ENCODE data around the gene SNX21.
A peak's percentile ranks its signal among the peaks of the same experiment; 100 is the strongest.
"Not testable (repeated sequence)": the region's sequence is repeated elsewhere in the genome, so short reads cannot be mapped to it uniquely, and the experiment has no call there.

Gene SNX21, protein sequence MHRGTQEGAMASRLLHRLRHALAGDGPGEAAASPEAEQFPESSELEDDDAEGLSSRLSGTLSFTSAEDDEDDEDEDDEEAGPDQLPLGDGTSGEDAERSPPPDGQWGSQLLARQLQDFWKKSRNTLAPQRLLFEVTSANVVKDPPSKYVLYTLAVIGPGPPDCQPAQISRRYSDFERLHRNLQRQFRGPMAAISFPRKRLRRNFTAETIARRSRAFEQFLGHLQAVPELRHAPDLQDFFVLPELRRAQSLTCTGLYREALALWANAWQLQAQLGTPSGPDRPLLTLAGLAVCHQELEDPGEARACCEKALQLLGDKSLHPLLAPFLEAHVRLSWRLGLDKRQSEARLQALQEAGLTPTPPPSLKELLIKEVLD

DNA sequence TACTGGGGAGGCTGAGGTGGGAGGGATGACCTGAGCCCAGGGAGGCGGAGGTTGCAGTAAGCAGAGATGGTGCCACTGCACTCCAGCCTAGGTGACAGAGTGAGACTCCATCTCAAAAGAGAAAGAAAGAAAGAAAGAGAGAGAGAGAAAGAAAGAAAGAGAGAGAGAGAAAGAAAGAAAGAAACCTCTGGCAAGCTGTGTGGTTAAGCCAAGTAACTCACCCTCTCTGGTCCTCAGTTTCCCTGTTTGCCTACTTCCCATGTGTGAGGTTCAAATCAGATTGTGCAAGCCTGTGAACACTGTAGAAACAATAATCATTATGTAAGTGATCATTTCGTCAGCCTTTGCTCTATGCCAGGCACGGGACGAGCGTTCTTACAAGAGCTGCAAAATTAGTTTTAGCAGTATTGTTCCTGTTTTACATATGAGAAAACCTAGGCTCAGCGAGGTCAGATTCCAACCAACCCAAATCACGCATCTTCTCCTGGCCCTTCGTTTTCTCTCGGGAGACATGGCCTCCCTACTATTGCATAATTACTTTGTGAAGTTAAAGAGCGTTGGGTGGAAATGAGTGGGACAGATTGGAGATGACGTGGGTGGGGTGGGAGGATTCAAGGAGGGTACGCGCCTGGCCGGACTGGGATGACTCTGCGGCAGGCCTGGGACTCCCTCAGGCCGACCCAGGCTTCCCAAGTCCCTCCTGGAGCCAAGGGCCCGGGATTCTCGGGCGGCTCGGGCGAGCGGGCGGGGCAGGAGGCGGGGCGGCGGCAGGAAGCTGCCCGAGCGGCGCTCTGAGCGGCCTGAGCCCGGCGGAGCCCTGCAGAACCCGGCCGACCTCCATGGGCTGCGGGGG lies at the start of gene SNX21:
Gene SNX21 (plus strand): TSS at position 770 of the 853 bp plus-strand sequence. CDS start 121 bp downstream, outside the sequence.
- Histone ChIP-seq H3K4me3 (peak within 1 kb of the TSS; percentile 45 to 88 (median 64)), H3K27ac (peak within 1 kb of the TSS; percentile 20 to 96 (median 91))

DNA sequence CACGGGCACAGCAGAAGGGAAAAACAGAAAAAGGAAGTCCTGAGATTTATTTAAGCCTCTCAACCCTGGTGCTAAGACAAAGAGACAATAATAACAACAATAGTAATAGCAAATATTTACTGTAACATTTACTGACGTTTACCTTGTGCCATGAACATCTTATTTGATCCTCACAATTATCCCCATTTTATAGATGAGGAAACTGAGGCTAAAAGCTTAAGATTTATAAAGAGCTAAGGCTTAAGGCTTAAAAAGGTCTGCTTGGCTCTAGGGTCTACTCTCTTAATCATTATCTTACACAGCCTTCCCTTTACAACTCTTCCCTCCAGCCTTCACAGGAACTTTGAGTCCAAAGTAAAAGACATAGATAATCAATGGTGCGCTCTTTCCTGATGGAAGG lies 45.2 kb upstream of the SNX21 start:
- Histone ChIP-seq H3K4me3 (no peak overlapping the region), H3K27ac (no peak overlapping the region)

DNA sequence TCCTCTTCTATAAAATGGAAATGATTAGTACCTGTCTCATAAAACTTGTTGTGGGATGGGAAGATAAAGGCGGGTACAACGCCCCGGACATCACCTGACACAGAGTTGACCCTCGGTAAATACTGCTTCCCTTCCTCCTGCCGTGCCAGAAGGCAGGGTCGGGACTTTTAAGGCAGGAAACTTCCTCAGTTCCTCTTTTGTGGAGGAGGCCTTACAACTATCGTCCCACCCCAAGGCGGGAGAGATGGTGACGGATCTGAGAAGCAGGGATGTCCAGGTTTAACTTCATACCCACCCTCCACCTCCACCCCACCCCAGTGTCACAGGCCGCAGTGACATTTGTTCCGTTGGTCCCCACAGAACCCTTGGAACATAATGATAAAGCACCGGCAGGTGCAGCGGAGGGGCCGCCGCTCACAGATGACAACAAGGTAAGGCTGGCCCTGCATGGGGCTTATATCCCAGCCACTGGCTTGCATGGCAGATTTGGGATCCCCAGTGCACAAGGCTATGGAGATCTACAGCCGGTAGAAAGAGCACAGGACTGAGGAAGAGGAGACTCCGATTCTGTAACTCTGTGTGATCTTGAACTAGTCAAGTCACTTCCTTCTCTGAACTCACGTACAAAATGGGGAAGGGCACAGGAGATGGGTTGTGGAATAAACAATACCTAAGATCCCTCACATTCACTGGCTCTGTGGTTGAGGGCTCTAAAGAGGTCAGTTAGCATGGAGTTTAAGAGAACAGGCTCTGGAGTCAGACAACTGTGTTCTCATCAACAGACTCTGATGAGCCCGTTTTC lies 41.1 kb upstream of the SNX21 start:
- H3K27ac ChIP-seq: peak overlapping the region; percentile 89 to 99 (median 96)

DNA sequence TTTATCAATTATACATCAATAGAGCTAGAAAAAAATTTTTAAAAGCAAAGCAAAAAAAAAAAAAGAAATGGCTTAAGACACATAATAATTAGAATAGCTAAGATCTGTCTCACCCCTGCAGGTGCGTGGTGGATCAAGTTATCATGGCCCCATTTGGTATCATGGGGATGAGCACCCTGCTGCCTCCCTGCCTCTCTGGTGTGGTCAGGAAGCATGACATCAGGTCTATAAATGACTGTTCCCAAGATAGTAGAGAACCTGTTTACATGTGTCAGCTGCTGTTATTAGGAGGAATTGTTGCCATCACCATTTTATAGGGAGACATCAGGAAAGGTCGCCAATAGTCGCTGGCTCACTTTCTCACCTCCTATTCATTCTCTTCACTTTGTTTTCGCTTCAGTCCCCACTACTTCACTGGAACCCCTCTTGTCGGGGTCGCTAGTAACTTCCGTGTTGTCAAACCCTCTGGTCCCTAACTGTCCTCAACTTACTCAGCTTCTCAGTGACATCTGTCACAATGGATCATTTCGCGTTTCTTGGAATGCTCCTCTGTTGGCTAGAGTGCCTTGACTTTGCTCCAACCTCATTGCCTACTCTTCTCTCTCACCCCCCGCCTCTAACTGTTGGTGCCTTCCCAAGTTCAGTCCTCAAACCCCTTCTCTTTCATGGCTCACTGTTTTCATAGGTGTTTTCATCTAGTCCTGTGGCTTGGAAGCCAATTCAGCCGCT lies 37.1 kb upstream of the SNX21 start:
- H3K27ac ChIP-seq: no peak overlapping the region
- no peak overlapping the region for H3K4me3 ChIP-seq

More for the DNA sequence above, 41.1 kb upstream of the SNX21 start:
- H3K4me3 ChIP-seq: peak overlapping the region; percentile 82 to 100 (median 91)

DNA sequence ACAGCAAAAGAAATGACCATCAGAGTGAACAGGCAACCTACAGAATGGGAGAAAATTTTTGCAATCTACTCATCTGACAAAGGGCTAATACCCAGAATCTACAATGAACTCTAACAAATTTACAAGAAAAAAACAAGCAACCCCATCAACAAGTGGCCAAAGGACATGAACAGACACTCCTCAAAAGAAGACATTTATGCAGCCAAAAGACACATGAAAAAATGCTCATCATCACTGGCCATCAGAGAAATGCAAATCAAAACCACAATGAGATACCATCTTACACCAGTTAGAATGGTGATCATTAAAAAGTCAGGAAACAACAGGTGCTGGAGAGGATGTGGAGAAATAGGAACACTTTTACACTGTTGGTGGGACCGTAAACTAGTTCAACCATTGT lies 36.1 kb upstream of the SNX21 start:
- H3K4me3 ChIP-seq, H3K27ac ChIP-seq: not testable (repeated sequence)

DNA sequence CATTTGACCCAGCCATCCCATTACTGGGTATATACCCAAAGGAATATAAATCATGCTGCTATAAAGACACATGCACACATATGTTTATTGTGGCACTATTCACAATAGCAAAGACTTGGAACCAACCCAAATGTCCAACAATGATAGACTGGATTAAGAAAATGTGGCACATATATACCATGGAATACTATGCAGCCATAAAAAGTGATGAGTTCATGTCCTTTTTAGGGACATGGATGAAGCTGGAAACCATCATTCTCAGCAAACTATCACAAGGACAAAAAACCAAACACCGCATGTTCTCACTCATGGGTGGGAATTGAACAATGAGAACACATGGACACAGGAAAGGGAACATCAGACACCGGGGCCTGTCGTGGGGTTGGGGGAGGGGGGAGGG lies 35.6 kb upstream of the SNX21 start:
- not testable (repeated sequence) for H3K4me3 ChIP-seq, H3K27ac ChIP-seq

DNA sequence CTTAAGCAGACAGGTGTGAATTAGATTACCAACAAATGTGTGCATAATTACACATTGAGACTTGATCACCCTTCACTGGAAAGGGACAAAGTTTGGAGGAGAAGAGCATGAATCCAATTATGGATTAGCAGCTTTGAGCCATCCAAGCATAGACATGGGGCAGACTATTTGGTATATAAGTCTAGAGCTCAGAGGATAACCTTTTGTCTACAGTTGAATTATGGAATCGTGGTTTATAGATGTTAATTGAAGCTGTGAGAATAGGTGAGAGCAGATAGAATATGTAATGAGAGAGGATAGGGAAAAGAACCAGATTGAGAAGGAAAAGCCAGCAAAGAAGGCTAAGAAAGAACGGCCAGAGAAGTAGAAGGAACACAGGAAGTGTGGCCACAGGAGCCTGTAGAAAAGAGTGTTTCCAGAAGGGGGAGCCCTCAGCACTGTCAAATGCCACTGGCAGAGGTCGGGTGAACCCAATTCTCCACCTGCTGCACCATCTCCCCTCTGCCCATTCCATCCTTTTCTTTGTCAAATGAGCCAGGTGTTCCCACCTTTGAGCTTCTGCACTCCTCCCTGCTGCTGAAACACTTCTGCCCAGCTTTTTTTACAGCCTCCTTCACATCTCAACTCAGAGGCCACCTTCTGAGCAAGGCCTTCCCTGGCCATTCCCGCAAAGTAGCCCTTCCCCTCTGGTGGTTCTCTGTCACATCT lies 34.5 kb upstream of the SNX21 start:
- H3K4me3 ChIP-seq: no peak overlapping the region
- peak overlapping the region in 6 of 21 experiments; percentile 13 to 54 (median 26) for H3K27ac ChIP-seq

DNA sequence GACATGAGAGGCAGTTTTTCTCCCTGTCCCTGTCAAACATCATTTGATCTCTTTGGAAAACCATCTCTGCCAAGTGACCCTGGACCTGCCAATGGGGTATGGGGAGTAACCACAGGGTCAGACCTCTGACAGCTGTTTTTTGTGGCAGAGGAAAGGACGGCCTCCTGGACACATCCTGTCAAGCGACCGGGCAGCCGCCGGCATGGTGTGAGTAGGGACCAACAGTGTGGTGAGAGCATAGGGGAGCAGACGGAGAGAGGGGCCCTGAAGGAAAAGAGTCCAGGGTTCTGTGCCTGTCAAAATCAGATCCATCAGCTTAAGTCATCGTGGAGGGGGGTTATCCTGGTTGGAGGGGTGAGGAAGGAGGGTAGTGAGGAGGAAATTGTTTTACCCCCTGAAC lies 31.7 kb upstream of the SNX21 start:
- Histone ChIP-seq H3K4me3 (no peak overlapping the region), H3K27ac (no peak overlapping the region)

DNA sequence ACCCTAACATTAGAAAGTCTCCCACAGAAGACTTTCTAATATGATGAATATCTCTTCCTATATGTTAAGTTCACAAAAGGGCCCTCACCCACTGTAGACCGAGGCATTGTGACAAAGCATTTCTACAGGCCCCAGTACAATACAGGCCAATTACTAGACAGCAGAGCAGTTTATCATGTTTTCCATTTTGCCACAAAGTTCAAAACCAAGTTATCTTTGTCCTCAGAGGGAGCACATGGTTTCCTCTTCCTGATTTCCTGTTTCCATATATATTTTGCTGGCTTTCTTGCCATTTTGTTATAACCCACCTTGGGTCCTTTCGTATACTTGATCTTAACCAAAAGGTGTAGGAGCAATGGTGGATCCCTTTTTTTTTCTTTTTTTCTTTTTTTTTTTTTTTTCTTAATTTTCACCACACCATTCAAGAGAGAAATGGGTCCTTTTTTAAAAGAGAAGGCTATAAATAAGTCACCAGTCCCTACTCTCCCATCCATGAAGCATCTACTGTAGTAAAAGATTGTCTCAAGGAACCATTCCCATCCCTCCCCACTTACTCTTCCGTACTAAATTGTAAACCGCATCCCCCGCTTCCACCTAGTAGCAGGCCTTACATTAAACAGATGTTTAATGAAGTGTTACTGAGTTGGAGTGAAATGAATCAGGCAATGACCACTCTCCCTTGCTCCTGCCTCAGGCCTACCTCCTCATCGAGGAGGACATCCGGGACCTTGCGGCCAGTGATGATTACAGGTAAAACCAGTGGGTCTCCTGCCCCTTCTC lies 23.2 kb upstream of the SNX21 start:
- Histone ChIP-seq H3K4me3 (no peak overlapping the region), H3K27ac (no peak overlapping the region)

DNA sequence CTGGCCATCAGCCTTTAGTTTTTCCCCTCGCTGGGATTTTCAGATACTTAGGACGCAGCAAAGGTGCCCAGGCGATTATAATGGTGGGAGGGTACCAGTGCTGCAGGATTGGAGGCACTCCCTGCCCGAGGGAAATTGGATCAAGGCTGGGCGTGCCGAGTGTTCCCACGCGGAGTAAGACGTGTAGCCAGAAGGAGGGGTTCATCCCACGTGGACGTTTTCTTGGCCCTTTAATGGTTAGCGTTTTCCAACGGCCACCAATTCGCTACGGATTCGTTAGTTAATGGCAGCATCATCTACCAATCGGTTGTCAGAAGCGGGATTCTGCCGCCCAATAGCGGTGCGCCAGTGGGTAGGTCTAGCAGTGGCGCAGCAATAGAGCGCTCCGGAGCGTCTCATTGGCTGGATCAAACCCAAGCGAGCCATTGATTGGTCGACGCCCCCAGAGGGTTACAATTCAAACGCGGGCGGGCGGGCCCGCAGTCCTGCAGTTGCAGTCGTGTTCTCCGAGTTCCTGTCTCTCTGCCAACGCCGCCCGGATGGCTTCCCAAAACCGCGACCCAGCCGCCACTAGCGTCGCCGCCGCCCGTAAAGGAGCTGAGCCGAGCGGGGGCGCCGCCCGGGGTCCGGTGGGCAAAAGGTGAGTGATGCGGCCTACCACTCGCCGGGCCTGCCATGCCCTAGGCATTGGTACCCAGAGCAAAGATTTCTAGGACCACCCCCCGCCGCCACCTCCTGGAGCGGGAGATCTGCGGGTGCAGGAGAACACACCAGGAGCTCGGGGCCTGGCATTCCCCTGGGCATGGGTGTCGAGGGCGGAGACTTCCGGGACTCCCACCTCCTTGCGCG lies 21.2 kb upstream of the SNX21 start, which contains the start of gene UBE2C:
Gene UBE2C (plus strand): TSS at position 488 of the 849 bp plus-strand sequence. CDS start 52 bp downstream, at position 540.
- Histone ChIP-seq H3K4me3 (peak within 1 kb of the TSS; percentile 41 to 80 (median 53)), H3K27ac (peak within 1 kb of the TSS in 11 of 21 experiments; percentile 21 to 65 (median 48))

DNA sequence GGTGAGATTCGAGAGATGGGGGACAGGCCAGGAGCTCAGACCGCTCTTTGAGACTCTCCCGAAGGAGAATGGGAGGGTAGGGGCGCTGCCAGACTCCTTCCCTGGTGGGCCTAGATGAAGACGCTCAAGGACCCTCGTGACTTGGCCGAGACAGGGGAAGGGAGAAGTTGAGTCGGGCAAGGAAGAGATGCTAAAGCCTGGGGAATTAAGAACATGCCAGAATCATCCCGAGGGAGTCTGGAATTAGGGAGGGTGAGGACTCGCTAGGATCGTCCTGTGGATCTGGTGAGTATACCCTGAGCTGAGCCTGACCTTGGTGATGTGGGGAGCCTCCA lies 20.6 kb upstream of the SNX21 start:
- Histone ChIP-seq H3K4me3 (peak overlapping the region; percentile 41 to 80 (median 53)), H3K27ac (peak overlapping the region in 10 of 21 experiments; percentile 14 to 61 (median 36))

DNA sequence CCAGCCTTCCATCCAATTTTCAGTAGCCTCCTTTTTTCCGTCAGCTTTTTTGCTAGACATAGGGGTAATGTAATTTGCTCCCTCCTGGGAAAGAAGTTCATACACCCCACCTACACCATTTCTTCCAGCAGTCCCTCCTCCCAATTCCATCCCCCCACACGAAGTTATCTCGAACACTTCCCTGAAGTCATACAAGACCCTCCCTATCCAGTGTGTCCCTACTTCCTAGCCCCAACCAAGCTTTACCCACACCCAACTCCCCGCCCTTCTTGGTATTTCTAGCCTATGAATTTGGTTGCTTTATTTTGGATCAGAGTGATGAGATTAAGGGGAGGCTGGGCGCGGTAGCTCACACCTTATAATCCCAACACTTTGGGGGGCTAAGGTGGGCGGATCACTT lies 20.1 kb upstream of the SNX21 start:
- peak overlapping the region in 5 of 7 experiments; percentile 53 to 80 (median 53) for H3K4me3 ChIP-seq
- peak overlapping the region in 1 of 21 experiments; percentile 57 for H3K27ac ChIP-seq

DNA sequence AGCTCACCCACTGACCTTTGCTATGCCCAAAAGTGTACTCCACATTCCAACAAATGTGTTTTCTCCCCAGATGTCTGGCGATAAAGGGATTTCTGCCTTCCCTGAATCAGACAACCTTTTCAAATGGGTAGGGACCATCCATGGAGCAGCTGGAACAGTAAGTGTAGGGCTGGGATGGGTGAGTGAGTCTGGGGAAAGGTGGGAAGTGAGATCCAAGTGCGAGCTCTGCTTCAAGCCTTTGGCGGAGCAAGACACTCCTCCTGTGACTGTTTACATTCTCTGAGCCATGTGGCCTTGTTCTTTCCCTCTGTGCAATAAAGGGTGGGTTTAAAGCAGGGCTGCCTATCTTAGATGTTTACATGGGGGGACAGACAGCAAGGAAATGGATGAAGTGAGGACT lies 19.3 kb upstream of the SNX21 start:
- no peak overlapping the region for H3K27ac ChIP-seq

DNA sequence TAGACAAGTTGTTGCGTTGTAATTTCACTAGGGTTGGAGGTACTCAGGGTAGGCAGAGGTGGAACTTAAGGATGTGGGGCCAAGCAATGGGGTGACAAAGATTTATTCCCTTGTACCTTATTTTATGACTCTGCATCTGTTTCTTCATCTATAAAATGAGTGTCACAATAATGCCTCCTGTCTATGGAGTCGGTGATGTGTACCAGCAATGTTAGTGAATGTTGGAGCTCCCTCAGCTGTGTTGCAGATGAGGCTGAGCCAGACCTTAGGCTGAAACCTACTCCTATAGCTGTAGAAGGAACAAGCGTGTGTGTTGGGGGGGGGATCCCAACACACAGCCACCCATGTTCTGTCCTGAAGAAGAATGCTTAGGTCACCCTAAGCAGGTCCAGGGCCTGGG lies 16.6 kb upstream of the SNX21 start:
- H3K27ac ChIP-seq: peak overlapping the region in 3 of 21 experiments; percentile 34 to 58 (median 55)
- H3K4me3 ChIP-seq: no peak overlapping the region

More for the DNA sequence above, 19.3 kb upstream of the SNX21 start:
- no peak overlapping the region for H3K4me3 ChIP-seq

DNA sequence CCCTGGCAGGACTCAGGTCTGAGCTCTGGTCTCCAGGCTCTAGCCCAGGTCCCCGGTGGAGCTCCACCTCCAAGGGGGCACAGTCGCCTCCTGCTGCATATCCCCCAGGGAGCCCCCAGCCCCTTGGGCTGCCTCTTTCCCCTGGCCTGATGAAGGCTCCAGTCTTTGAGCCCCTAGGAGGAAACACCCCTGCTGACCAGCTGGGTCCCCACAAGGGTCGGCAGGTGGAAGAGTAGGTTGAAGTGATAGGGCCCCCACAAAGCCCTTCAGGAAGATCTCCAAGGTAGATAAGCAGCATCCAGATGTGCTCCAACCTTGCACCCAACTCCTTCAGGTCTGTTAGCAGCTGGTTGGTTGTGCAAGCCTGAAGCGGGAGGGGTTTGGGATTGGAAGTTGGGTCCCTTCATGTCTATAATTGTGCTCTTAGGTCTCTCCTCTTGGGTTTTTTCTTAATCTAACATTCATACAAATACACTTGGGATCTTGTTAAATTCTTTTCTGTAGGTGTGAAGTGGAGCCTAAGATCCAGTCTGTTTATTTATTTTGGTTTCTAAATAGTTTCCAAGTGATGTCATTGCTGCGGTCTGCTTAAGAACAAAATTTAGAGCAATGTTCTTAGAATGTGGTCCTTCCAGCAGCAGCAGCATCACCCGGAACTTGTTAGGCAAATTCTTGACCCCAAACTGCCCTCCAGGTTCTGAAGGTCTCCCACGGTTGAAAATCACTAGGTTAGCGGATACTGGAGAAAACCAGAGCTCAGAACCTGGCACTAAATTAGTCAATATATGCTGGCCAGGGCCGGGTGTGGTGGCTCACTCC lies 16.0 kb upstream of the SNX21 start:
- H3K4me3 ChIP-seq: no peak overlapping the region
- peak overlapping the region in 3 of 21 experiments; percentile 34 to 58 (median 55) for H3K27ac ChIP-seq

DNA sequence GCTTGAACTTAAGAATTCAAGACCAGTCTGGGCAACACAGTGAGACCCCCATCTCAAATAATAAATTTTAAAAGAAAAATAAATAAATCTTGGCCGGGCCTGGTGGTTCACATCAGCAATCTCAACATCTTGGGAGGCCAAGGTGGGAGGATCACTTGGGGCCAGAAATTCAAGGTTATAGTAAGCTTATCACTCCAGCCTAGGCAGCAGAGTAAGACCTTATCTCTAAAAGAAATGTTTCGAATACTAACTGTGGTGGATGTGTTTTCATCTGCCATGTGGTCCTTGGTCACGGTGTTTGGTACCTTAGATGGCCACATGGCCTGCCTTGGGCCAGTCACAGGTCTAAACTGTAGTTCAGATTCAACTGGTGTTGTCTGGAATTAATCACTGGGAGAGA lies 15.4 kb upstream of the SNX21 start:
- no peak overlapping the region for H3K4me3 ChIP-seq
- peak overlapping the region in 1 of 21 experiments; percentile 2 for H3K27ac ChIP-seq
